Kidney (tissue), 14 donors: Measurements from ENCODE around the gene ZNF836. TPM values are rescaled to one million over a fixed set of nuclear protein-coding genes. Genes with fewer than 3 reads are reported as not detected.
"Not testable (repeated sequence)": the region's sequence is repeated elsewhere in the genome, so short reads cannot be mapped to it uniquely, and the experiment has no call there.

Source experiments
- DNase-seq, 5 donors: peaks; one replicate each; pipeline ENCODE4 v3.0.0-alpha.2; 2013 to 2020
- FAIRE-seq: peaks from 2 replicates; lab custom pipeline; 2012; peaks lifted over from hg19 to GRCh38; lab: Jason Lieb, UNC
- H3K27ac ChIP-seq, 2 donors: one replicate each; pipeline ENCODE4 v1.7.0; 2013; ENCODE audit warnings: low read depth in 2 of 2, low read length in 2 of 2, inconsistent platforms in 1 of 2
- H3K27me3 ChIP-seq: one replicate; pipeline ENCODE4 v1.7.1; 2013; ENCODE audit warnings: low read length, inconsistent platforms; ENCODE audit not compliant: control insufficient read depth, insufficient read depth
- H3K36me3 ChIP-seq, 3 donors: one replicate each; pipeline versions ENCODE4 v1.7.0 to v1.7.1; 2013; ENCODE audit warnings: low read length in 3 of 3, control low read depth in 1 of 3, inconsistent platforms in 1 of 3; ENCODE audit not compliant: insufficient read depth in 3 of 3, control insufficient read depth in 2 of 3
- H3K4me1 ChIP-seq, 3 donors: one replicate each; pipeline versions ENCODE4 v1.7.0 to v1.7.1; 2013; ENCODE audit warnings: low read length in 3 of 3, inconsistent platforms in 1 of 3, low read depth in 1 of 3; ENCODE audit not compliant: control insufficient read depth in 2 of 3, insufficient read depth in 2 of 3
- H3K4me3 ChIP-seq, 3 donors: one replicate each; pipeline versions ENCODE4 v1.7.0 to v1.8.1; 2013; ENCODE audit warnings: low read length in 3 of 3, control low read depth in 1 of 3, inconsistent platforms in 1 of 3
- H3K9ac ChIP-seq, 3 donors: one replicate each; pipeline versions ENCODE4 v1.7.0 to v1.7.1; 2013; ENCODE audit warnings: low read length in 3 of 3, control low read depth in 1 of 3, inconsistent platforms in 1 of 3
- H3K9me3 ChIP-seq, 3 donors: one replicate each; pipeline versions ENCODE4 v1.7.0 to v1.7.1; 2013; ENCODE audit warnings: low read length in 3 of 3, control low read depth in 1 of 3, inconsistent platforms in 1 of 3; ENCODE audit not compliant: control insufficient read depth in 2 of 3, insufficient read depth in 1 of 3
- CTCF ChIP-seq: IDR thresholded peaks from 3 replicates; pipeline ENCODE4 v1.5.1; 2012; ENCODE audit warnings: mild to moderate bottlenecking, moderate library complexity, borderline replicate concordance; ENCODE audit not compliant: insufficient read depth; ENCODE audit errors: extremely low read depth
- intact Hi-C: fragments of 100-400 bp; cut with DNase I; formaldehyde crosslinking; loops from one replicate; pipeline ENCODE4 v1.11.1; 2022
- polyA plus RNA-seq: library from polyadenylated mRNA; stranded (reverse); fragments of 350-450 nt; fragmentation: Illumina TruSeq; extraction: RNeasy Lipid Tissue Mini Kit (QIAGEN cat#74804); gene quantifications from one replicate; pipeline ENCODE4 v1.2.3, GENCODE V29; 2014; ENCODE audit warnings: low read depth, low replicate concordance; ENCODE audit not compliant: insufficient read depth
- total RNA-seq: library from RNA; stranded (reverse); fragmentation: NEBNext Ultra II Directional; extraction: Animal tissue kit (Norgen Biotek cat#: 25700); gene quantifications from one replicate; pipeline ENCODE4 v1.2.1, GENCODE V29; 2021
- donor health status: control.
- donor health status: control.
- donor health status: control.
- donor health status: control.
- donor health status: control.
- donor health status: DM: yes; HTN: yes; CAD: no.
- donor health status: Normal renal cell carcinoma (clear cell type).

ZNF836 gene
- total and polyA plus RNA-seq, 2 donors from 2014 or later: 7.1 to 21.9 TPM

DNA sequence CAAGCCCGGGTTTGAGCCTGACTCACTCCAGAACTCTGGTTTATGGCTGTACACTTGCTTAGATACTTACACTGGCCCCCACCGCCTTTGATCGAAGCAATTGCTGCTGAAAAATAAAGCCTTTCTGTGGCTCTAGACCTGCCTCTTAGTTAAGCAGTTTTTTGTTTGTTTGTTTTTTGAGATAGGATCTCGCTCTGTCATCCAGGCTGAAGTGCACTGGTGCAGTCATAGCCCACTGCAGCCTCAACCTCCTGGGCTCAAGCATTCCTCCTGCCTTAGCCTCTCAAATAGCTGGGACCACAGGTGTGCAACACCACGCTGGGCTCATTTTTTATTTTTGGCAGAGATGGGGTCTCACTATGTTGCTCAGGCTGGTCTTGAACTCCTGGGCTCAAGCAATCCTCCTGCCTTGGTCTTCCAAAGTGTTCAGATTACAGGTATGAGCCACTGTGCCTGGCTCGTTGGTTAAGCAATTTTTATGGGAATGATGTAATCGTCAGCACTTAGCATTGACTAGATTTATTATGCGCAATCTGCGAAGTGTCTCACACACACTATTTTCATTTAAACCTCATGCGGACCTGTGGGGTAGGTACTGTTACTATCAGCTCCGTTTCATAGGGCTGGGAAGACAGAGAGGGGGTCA, 40.6 kb upstream of the ZNF836 start:
- H3K27ac ChIP-seq: no peak overlapping the region
- no peak overlapping the region for H3K9ac ChIP-seq
- no peaks in the 10 kb centered on the region for H3K4me1 ChIP-seq
- TF ChIP-seq CTCF: no peak
- H3K36me3 ChIP-seq: peaks cover 13 to 69% (median 58%) of the 10 kb centered on the region in 3 donors
- H3K4me3 ChIP-seq: no peak overlapping the region
- no peaks in the 10 kb centered on the region for H3K27me3 ChIP-seq
- FAIRE-seq: no peak
- intact Hi-C loops: no loop called here
- H3K9me3 ChIP-seq: no peaks in the 10 kb centered on the region
- DNase-seq: no peak

GRCh38 chr19:52211203-52211602, 39.8 kb upstream of the ZNF836 start:
- Histone ChIP-seq H3K4me1 (no peaks in the 10 kb centered on the region), H3K9ac (no peak overlapping the region), H3K27me3 (no peaks in the 10 kb centered on the region), H3K27ac (no peak overlapping the region), H3K9me3 (no peaks in the 10 kb centered on the region), H3K36me3 (peaks cover 13 to 71% (median 60%) of the 10 kb centered on the region in 3 donors), H3K4me3 (no peak overlapping the region)
- no peak for DNase-seq
- no peak for FAIRE-seq
- intact Hi-C loops: no loop called here
- no peak for TF ChIP-seq CTCF

- H3K36me3 ChIP-seq: peaks cover 14 to 77% (median 59%) of the 10 kb centered on the region in 3 donors
- no peak for FAIRE-seq
Measured at GRCh38 chr19:52206481-52206880, 35.1 kb upstream of the ZNF836 start.

DNA sequence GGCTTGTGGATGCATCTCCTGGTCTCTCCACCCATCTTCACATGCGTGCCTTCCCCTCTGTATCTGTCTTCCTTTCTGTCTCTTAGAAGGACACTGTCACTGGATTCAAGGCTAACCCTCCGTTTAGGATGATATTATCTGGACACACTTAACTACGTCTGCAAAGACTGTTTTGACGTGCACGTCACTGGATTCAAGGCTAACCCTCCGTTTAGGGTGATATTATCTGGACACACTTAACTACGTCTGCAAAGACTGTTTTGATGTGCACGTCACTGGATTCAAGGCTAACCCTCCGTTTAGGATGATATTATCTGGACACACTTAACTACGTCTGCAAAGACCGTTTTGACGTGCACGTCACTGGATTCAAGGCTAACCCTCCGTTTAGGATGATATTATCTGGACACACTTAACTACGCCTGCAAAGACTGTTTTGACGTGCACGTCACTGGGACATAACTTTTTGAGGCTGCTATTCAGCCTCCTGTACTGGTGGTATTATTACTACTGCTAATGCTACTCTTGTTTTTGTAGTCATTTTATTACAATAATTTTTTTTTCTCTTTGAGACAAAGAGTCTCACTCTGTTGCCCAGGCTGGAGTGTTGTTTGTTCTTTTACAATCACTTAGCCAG, 29.5 kb upstream of the ZNF836 start:
- DNase-seq, FAIRE-seq, H3K9ac ChIP-seq, H3K27me3 ChIP-seq, H3K4me1 ChIP-seq, H3K9me3 ChIP-seq, intact Hi-C loops, H3K4me3 ChIP-seq, H3K27ac ChIP-seq: not testable (repeated sequence)
- H3K36me3 ChIP-seq: peaks cover 13 to 66% (median 48%) of the 10 kb centered on the region in 3 donors

More at GRCh38 chr19:52206481-52206880, 35.1 kb upstream of the ZNF836 start:
- intact Hi-C loops: no loop called here
- Histone ChIP-seq H3K9me3 (no peaks in the 10 kb centered on the region), H3K27ac (no peak overlapping the region), H3K9ac (no peak overlapping the region), H3K4me3 (no peak overlapping the region), H3K4me1 (no peaks in the 10 kb centered on the region), H3K27me3 (no peaks in the 10 kb centered on the region)
- DNase-seq: no peak
- no peak for TF ChIP-seq CTCF
